ENCODE results near the gene ENTPD2. TPM values are rescaled to one million over a fixed set of nuclear protein-coding genes. Genes with fewer than 3 reads are reported as not detected.

The ENTPD2 gene
- total and polyA plus RNA-seq, 9 of the 15 experiments (the other 6 are each of a cell fraction or from before 2014, with no cell fraction given): 0.04 to 0.60 (median 0.14) TPM; not detected in 4

GRCh38 chr9:137038916-137039315 lies 14.9 kb downstream of the ENTPD2 start (continued):
- TF ChIP-seq E2F5 (CRISPR knock-in tag; IDR thresholded peaks at IDR 0.05) (no peak), ZMIZ1 (IDR thresholded peaks at IDR 0.05; ENCODE audit: low read depth in 2 of 2, low read length in 2 of 2) (no peak), MED1 (CRISPR knock-in tag; IDR thresholded peaks at IDR 0.05; ENCODE audit: borderline replicate concordance) (no peak), ZFP1 (CRISPR knock-in tag; IDR thresholded peaks at IDR 0.05) (no peak)

GRCh38 chr9:137037483-137037882 lies 16.4 kb downstream of the ENTPD2 start:
- Histone ChIP-seq H3K4me2 (ENCODE audit: insufficient read depth, low read length) (no peak overlapping the region), H3K79me2 (ENCODE audit: control insufficient read depth, insufficient read depth, low read length) (no peaks in the 10 kb centered on the region), H4K20me1 (replicated peaks; ENCODE audit: control insufficient read depth, insufficient read depth, low read length) (0 out of 2 replicates have a peak, but pooled peaks cover 2% of the 10 kb centered on the region), H3K4me3 (no peak overlapping the region), H3K9ac (ENCODE audit: insufficient read depth in 1 of 2, low read depth in 2 of 2, low read length in 2 of 2) (0 out of 4 replicates have a peak overlapping the region, but pooled peaks of 1 of the 2 experiments have one; percentile 36), H3K27ac (ENCODE audit: extremely low read depth, low read depth, low read length) (no peak overlapping the region), H3K27me3 (ENCODE audit: control insufficient read depth in 2 of 2, insufficient read depth in 2 of 2, low read length in 2 of 2) (peaks cover 0 to 22% of the 10 kb centered on the region in 2 experiments; a peak in 1 of 5 replicates), H3K4me1 (replicated peaks in 1 of 2; ENCODE audit: control insufficient read depth in 2 of 2, insufficient read depth in 2 of 2, low read length in 2 of 2) (peaks cover 0 to 67% of the 10 kb centered on the region in 2 experiments; a peak in 3 of 5 replicates), H3K36me3 (ENCODE audit: control insufficient read depth, insufficient read depth, low read length) (no peaks in the 10 kb centered on the region), H2AFZ (ENCODE audit: low read depth, low read length) (no peak overlapping the region), H3K9me3 (replicated peaks; ENCODE audit: control insufficient read depth, insufficient read depth, low read depth, low read length) (no peaks in the 10 kb centered on the region), H3K9me1 (ENCODE audit: control insufficient read depth, insufficient read depth, low read length) (no peaks in the 10 kb centered on the region)
- no peak for ATAC-seq
- DNase-seq (ENCODE audit: extremely low read depth in 1 of 4, low spot score in 3 of 4): no peak
- intact Hi-C loops (cut with micrococcal nuclease) (no loop called here), in situ Hi-C loops (cut with MboI) (loop anchor here (5.0 kb wide), 2 partner anchors 90 to 265 kb away; partner anchors contain the start of gene C8G)
- no TSS peak for BruUV-seq (replicated peaks)
- FAIRE-seq: no peak
- ChIA-PET CTCF (ENCODE audit: low intra/inter-chr PET ratio) (no interaction called here), POLR2A (interaction anchor here (0.6 to 0.8 kb wide), 2 partner anchors 8 to 20 kb away, joined by 3 read pairs; no protein-coding TSS in a partner anchor)
- 6% methylated on average over 10 of the region's 10 CpGs for WGBS (ENCODE audit: insufficient coverage, low coverage, missing lambda C conversion rate)
- TF ChIP-seq STAT5A (IDR thresholded peaks at IDR 0.05; ENCODE audit: borderline replicate concordance, low read length): no peak
- TF ChIP-seq XRCC5 (IDR thresholded peaks at IDR 0.05; ENCODE audit: low read depth, low read length): no peak
- no peak for TF ChIP-seq HDAC8 (tag; IDR thresholded peaks at IDR 0.05)
- TF ChIP-seq HEY1 (CRISPR knock-in tag; IDR thresholded peaks at IDR 0.05; ENCODE audit: borderline replicate concordance): no peak
- TF ChIP-seq POLR2G (IDR thresholded peaks at IDR 0.05; ENCODE audit: low read depth, low read length): no peak
- TF ChIP-seq GTF2A2 (tag; IDR thresholded peaks at IDR 0.05): no peak
- no peak for TF ChIP-seq TCF15 (CRISPR knock-in tag; IDR thresholded peaks at IDR 0.05)
- TF ChIP-seq SNRNP70 (optimal IDR thresholded peaks at IDR 0.05; ENCODE audit: low read depth, low read length): no peak
- TF ChIP-seq NKRF (IDR thresholded peaks at IDR 0.05; ENCODE audit: borderline replicate concordance): no peak

Data from K562 (cell line).